Caco-2 (cell line): Measurements from ENCODE around the gene TIMP3. TPM values are rescaled to one million over a fixed set of nuclear protein-coding genes. Genes with fewer than 3 reads are reported as not detected.

ENCODE experiments used
- BruUV-seq: library from RNA; stranded (reverse); fragments of 400-500 nt; replicated peaks from 2 replicates; lab custom pipeline; 2021; lab: Mats Ljungman, UMichigan
- CTCF ChIA-PET: fragments of 300-600 bp; sonication (Branson Sonifier 250); formaldehyde crosslinking; loops from one replicate; lab custom pipeline; 2022; ENCODE audit warnings: antibody characterized with exemption; lab: Charles Lee
- POLR2A ChIA-PET: fragments of 300-600 bp; sonication (Branson Sonifier 250); formaldehyde crosslinking; loops from one replicate; lab custom pipeline; 2022; ENCODE audit warnings: antibody characterized with exemption; lab: Charles Lee
- DNase-seq, 2 experiments: peaks; one replicate each; pipeline versions ENCODE4 v3.0.0 to v3.0.0-alpha.2; 2020 to 2022
- H3K27me3 ChIP-seq: replicated peaks from 2 replicates; pipeline ENCODE4 v1.6.0; 2011; ENCODE audit warnings: low read length; ENCODE audit not compliant: control insufficient read depth, insufficient read depth
- H3K36me3 ChIP-seq: 2 replicates; pipeline ENCODE4 v1.5.1; 2011; ENCODE audit warnings: low read length; ENCODE audit not compliant: control insufficient read depth, insufficient read depth
- H3K4me1 ChIP-seq: fragments of 250-450 bp; sonication (Bioruptor Pico); 2 replicates; pipeline ENCODE4 v1.5.1; 2020; ENCODE audit warnings: mild to moderate bottlenecking
- H3K4me3 ChIP-seq: 2 replicates; pipeline ENCODE4 v1.5.1; 2011; ENCODE audit warnings: low read depth, mild to moderate bottlenecking, control low read depth, low read length
- H3K9me3 ChIP-seq: fragments of 250-450 bp; sonication (Bioruptor Pico); 2 replicates; pipeline ENCODE4 v1.5.1; 2020; ENCODE audit warnings: mild to moderate bottlenecking, moderate library complexity
- H3K27ac Mint-ChIP-seq: one replicate; pipeline ENCODE4 v1.8.0; 2022; ENCODE audit warnings: mixed read lengths; ENCODE audit not compliant: unreplicated experiment
- H3K27me3 Mint-ChIP-seq: one replicate; pipeline ENCODE4 v1.8.0; 2022; ENCODE audit warnings: mixed read lengths; ENCODE audit not compliant: insufficient read depth, unreplicated experiment
- H3K36me3 Mint-ChIP-seq: one replicate; pipeline ENCODE4 v1.8.0; 2022; ENCODE audit warnings: mild to moderate bottlenecking, mixed read lengths; ENCODE audit not compliant: insufficient read depth, unreplicated experiment
- H3K4me1 Mint-ChIP-seq: one replicate; pipeline ENCODE4 v1.8.0; 2022; ENCODE audit warnings: low read depth, mixed read lengths; ENCODE audit not compliant: unreplicated experiment
- H3K4me3 Mint-ChIP-seq: one replicate; pipeline ENCODE4 v1.8.0; 2022; ENCODE audit warnings: mild to moderate bottlenecking, moderate library complexity, mixed read lengths; ENCODE audit not compliant: unreplicated experiment
- H3K9me3 Mint-ChIP-seq: one replicate; pipeline ENCODE4 v1.8.0; 2022; ENCODE audit warnings: mixed read lengths; ENCODE audit not compliant: unreplicated experiment
- intact Hi-C: fragments of 100-400 bp; cut with micrococcal nuclease; formaldehyde crosslinking; loops from one replicate; pipeline ENCODE4 v1.10.0; 2022; ENCODE audit not compliant: unreplicated experiment
- total RNA-seq: library from RNA; stranded (reverse); gene quantifications from 2 replicates; pipeline ENCODE4 v1.2.3, GENCODE V29; 2022
- TF ChIP-seq, protein P1 (sequence below), 2 experiments: fragments of 200-600 bp in 1 of 2; IDR thresholded peaks; 1 replicate in 1 of 2; 2 replicates in 1 of 2; pipeline versions ENCODE4 v1.5.1 to v1.8.0; 2011 to 2022; ENCODE audit warnings: antibody characterized with exemption in 1 of 2, control low read depth in 1 of 2, inconsistent platforms in 1 of 2, low read depth in 1 of 2, low read length in 1 of 2, mild to moderate bottlenecking in 1 of 2, moderate library complexity in 1 of 2; ENCODE audit not compliant: insufficient read depth in 1 of 2, severe bottlenecking in 1 of 2, unreplicated experiment in 1 of 2

The TIMP3 gene
- total RNA-seq, 1 experiment from 2014 or later, result 86.4 TPM

- no peaks in the 10 kb centered on the region for H3K27me3 Mint-ChIP-seq
- DNase-seq, result no peak
- no peaks in the 10 kb centered on the region for H3K4me1 ChIP-seq
- TF ChIP-seq, protein P1, sequence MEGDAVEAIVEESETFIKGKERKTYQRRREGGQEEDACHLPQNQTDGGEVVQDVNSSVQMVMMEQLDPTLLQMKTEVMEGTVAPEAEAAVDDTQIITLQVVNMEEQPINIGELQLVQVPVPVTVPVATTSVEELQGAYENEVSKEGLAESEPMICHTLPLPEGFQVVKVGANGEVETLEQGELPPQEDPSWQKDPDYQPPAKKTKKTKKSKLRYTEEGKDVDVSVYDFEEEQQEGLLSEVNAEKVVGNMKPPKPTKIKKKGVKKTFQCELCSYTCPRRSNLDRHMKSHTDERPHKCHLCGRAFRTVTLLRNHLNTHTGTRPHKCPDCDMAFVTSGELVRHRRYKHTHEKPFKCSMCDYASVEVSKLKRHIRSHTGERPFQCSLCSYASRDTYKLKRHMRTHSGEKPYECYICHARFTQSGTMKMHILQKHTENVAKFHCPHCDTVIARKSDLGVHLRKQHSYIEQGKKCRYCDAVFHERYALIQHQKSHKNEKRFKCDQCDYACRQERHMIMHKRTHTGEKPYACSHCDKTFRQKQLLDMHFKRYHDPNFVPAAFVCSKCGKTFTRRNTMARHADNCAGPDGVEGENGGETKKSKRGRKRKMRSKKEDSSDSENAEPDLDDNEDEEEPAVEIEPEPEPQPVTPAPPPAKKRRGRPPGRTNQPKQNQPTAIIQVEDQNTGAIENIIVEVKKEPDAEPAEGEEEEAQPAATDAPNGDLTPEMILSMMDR (IDR thresholded peaks at IDR 0.05; ENCODE audit: insufficient read depth in 1 of 2, low read depth in 1 of 2, low read length in 1 of 2, severe bottlenecking in 1 of 2, unreplicated experiment in 1 of 2), result no peak
- H3K36me3 Mint-ChIP-seq, result peaks cover 58% of the 10 kb centered on the region
- H3K4me3 ChIP-seq, result no peak overlapping the region
- H3K9me3 Mint-ChIP-seq, result no peaks in the 10 kb centered on the region
- no peak overlapping the region for H3K27ac Mint-ChIP-seq
- BruUV-seq, result no TSS peak
- H3K4me1 Mint-ChIP-seq, result peaks cover 6% of the 10 kb centered on the region
- no peaks in the 10 kb centered on the region for H3K27me3 ChIP-seq
- CTCF ChIA-PET, result no interaction called here
- no peaks in the 10 kb centered on the region; the same call in 1 of the 2 replicates for H3K36me3 ChIP-seq
- H3K9me3 ChIP-seq, result no peaks in the 10 kb centered on the region
- intact Hi-C loops, result no loop called here
- POLR2A ChIA-PET, result no interaction called here
- H3K4me3 Mint-ChIP-seq, result no peak overlapping the region
Measured at GRCh38 chr22:32822179-32822877, 20.8 kb downstream of the TIMP3 start.

DNA sequence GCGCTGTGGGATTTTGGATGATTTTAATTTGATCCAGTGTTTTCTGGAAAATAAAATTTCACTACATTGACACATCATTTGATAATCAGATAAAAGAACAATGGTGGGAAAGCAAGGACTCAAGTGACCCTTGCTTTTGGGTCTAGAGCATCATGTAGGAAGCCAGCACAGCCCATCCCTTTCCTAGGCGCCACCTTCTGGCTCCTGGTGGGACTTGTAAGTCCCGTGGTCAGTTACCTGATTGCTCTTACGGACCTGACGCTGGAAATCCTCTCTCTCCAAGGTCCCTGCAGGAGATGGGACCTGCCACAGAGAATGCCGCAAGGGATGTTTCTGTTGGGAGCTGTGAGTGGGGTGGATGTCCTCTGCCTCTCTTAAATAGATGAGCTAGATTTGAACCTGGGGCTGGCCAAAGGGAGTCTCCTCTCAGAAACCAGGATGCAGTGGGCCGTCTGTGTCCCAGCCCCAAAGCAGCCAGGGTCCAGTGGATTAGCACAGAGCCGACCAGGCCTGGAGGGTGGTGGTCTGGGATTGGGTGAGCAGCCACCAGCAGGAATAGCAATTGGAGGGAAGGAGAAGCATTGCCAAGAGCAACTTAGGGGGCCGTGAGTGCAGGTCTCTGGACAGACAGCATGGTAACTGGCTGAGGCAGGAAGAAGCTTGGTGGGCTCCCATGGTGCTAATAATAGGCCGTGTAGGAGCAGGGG is 21.7 kb downstream of the TIMP3 start:
- no TSS peak for BruUV-seq
- intact Hi-C loops, result loop anchor here (1.0 kb wide), 3 partner anchors 47 to 294 kb away; no protein-coding TSS in a partner anchor
- no peaks in the 10 kb centered on the region for H3K4me1 ChIP-seq
- no peak overlapping the region for H3K4me3 Mint-ChIP-seq
- CTCF ChIA-PET, result interaction anchor here (0.5 to 0.6 kb wide), 2 partner anchors 77 to 80 kb away, joined by 3 to 5 read pairs; no protein-coding TSS in a partner anchor
- TF ChIP-seq, protein P1 (IDR thresholded peaks at IDR 0.05; ENCODE audit: insufficient read depth in 1 of 2, low read depth in 1 of 2, low read length in 1 of 2, severe bottlenecking in 1 of 2, unreplicated experiment in 1 of 2), result peak; percentile 59 to 67
- H3K27ac Mint-ChIP-seq, result no peak overlapping the region
- H3K4me1 Mint-ChIP-seq, result peaks cover 6% of the 10 kb centered on the region
- H3K9me3 ChIP-seq, result no peaks in the 10 kb centered on the region
- H3K27me3 ChIP-seq, result no peaks in the 10 kb centered on the region
- H3K9me3 Mint-ChIP-seq, result no peaks in the 10 kb centered on the region
- H3K27me3 Mint-ChIP-seq, result no peaks in the 10 kb centered on the region
- DNase-seq, result peak; percentile 67
- POLR2A ChIA-PET, result no interaction called here
- no peaks in the 10 kb centered on the region; the same call in 1 of the 2 replicates for H3K36me3 ChIP-seq
- H3K4me3 ChIP-seq, result no peak overlapping the region
- peaks cover 54% of the 10 kb centered on the region for H3K36me3 Mint-ChIP-seq

- CTCF ChIA-PET, result interaction anchor here (0.9 kb wide), 1 partner anchor 293 kb away, joined by 3 read pairs; no protein-coding TSS in a partner anchor
- DNase-seq, result no peak
- no peaks in the 10 kb centered on the region for H3K27me3 ChIP-seq
- no peaks in the 10 kb centered on the region for H3K4me1 ChIP-seq
- H3K9me3 ChIP-seq, result no peaks in the 10 kb centered on the region
- POLR2A ChIA-PET, result no interaction called here
- Mint-ChIP-seq H3K27ac (no peak overlapping the region), H3K4me3 (no peak overlapping the region), H3K4me1 (peaks cover 6% of the 10 kb centered on the region), H3K27me3 (no peaks in the 10 kb centered on the region), H3K9me3 (no peaks in the 10 kb centered on the region), H3K36me3 (peaks cover 45% of the 10 kb centered on the region)
- no TSS peak for BruUV-seq
- no peak overlapping the region for H3K4me3 ChIP-seq
- TF ChIP-seq, protein P1 (IDR thresholded peaks at IDR 0.05; ENCODE audit: insufficient read depth in 1 of 2, low read depth in 1 of 2, low read length in 1 of 2, severe bottlenecking in 1 of 2, unreplicated experiment in 1 of 2), result no peak
- no peaks in the 10 kb centered on the region; the same call in none of the 2 replicates for H3K36me3 ChIP-seq
- intact Hi-C loops, result no loop called here
Measured at GRCh38 chr22:32824531-32825312, 23.2 kb downstream of the TIMP3 start.
